Measurements from ENCODE around the gene ZNF423.

- TF ChIP-seq POLR2A (IDR thresholded peaks at IDR 0.05) = no peak
- no peak for TF ChIP-seq CTCF (IDR thresholded peaks at IDR 0.05)
These were observed 116.5 kb downstream of the ZNF423 start for GRCh38 chr16:49739381-49739780.
